Fibroblast of villous mesenchyme (primary cell): ENCODE measurements around the gene TCN2. TPM values are rescaled to one million over a fixed set of nuclear protein-coding genes. Genes with fewer than 3 reads are reported as not detected.
"Not testable (repeated sequence)": the region's sequence is repeated elsewhere in the genome, so short reads cannot be mapped to it uniquely, and the experiment has no call there.

Source experiments
- DNase-seq: peaks from one replicate; pipeline ENCODE4 v3.0.0-alpha.2; 2010; ENCODE audit warnings: low read depth
- H3K4me3 ChIP-seq: 2 replicates; pipeline ENCODE4 v1.5.1; 2011; ENCODE audit warnings: low read depth, mild to moderate bottlenecking, low read length
- total RNA-seq: library from RNA; depleted of rRNA; stranded (reverse); fragments of >200 nt; gene quantifications from 2 replicates; pipeline ENCODE4 v1.2.3, GENCODE V29; 2012
- TF ChIP-seq, protein P1 (sequence below): IDR thresholded peaks from 2 replicates; pipeline ENCODE4 v1.5.1; 2012; ENCODE audit warnings: low read depth, mild to moderate bottlenecking, low read length; ENCODE audit not compliant: insufficient read depth

TCN2 gene
- total RNA-seq, 1 donor = 3.9 TPM

DNA sequence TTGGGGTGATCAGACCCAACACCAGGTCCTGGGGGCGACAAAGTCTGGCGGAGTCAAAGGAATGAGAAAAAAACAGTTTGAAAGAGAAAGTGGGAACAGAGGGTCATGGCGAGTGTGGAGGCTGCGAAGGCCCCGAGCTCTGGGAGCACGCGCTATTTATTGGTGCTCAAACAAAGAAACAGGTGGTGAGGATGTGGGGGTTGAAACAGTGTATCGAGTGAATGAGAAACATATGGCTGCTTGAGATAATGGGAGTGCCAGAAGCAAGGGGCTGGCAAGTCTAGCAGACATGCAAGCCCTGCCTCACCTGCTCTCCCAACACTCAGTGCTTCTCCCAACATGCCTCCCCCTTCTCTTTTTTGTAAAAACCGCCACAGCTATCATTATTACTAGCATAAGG is 68.5 kb downstream of the TCN2 start:
- TF ChIP-seq, protein P1, sequence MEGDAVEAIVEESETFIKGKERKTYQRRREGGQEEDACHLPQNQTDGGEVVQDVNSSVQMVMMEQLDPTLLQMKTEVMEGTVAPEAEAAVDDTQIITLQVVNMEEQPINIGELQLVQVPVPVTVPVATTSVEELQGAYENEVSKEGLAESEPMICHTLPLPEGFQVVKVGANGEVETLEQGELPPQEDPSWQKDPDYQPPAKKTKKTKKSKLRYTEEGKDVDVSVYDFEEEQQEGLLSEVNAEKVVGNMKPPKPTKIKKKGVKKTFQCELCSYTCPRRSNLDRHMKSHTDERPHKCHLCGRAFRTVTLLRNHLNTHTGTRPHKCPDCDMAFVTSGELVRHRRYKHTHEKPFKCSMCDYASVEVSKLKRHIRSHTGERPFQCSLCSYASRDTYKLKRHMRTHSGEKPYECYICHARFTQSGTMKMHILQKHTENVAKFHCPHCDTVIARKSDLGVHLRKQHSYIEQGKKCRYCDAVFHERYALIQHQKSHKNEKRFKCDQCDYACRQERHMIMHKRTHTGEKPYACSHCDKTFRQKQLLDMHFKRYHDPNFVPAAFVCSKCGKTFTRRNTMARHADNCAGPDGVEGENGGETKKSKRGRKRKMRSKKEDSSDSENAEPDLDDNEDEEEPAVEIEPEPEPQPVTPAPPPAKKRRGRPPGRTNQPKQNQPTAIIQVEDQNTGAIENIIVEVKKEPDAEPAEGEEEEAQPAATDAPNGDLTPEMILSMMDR = no peak
- DNase-seq = no peak
- H3K4me3 ChIP-seq = no peak overlapping the region

DNA sequence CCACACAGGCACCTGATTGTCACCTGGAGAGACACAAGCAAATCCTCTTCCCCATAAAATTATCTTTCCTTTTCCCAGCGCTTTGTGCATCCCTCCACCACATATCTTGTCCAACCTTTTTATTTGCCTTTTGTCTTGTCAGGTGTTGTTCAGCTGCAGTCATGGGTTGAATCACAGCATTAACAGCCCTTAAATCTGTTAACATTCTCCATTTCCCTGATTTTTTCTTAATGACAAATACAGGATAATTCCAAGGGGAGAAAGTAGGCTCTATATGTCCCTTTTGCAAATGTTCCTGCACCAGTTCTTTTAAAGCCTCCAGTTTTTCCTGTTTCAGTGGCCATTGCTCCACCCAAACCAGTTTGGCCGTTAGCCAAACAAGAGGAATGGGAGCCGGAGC is 69.6 kb downstream of the TCN2 start:
- H3K4me3 ChIP-seq, DNase-seq: not testable (repeated sequence)

Other genes starting within 250 kb of the TCN2 start
- gene RNF215, start 219.8 kb upstream of the TCN2 start, total RNA-seq = 19.6 and 20.3 TPM in 2 replicates
- gene SEC14L2, start 210.2 kb upstream of the TCN2 start, total RNA-seq = 9.5 and 12.2 TPM in 2 replicates
- gene MTFP1, start 181.4 kb upstream of the TCN2 start, total RNA-seq = 10.8 and 11.3 TPM in 2 replicates
- not detected in 2 replicates for gene SEC14L3, start 135.2 kb upstream of the TCN2 start, total RNA-seq
- gene SEC14L4, start 101.5 kb upstream of the TCN2 start, total RNA-seq = under 0.01 TPM in 2 replicates
- gene SEC14L6, start 60.4 kb upstream of the TCN2 start, total RNA-seq = under 0.01 TPM in 1 of 2 replicates, not detected in the other
- not detected in 2 replicates for gene GAL3ST1, start 32.5 kb upstream of the TCN2 start, total RNA-seq
- gene PES1, start 15.3 kb upstream of the TCN2 start, total RNA-seq = 51.4 and 57.3 TPM in 2 replicates
- gene SLC35E4, start 28.6 kb downstream of the TCN2 start, total RNA-seq = 8.2 and 9.3 TPM in 2 replicates
- gene DUSP18, start 60.7 kb downstream of the TCN2 start, total RNA-seq = 5.5 and 10.4 TPM in 2 replicates
- gene OSBP2, start 87.7 kb downstream of the TCN2 start, total RNA-seq = 0.43 and 0.97 TPM in 2 replicates